ENCODE results near the gene ATRNL1.

Gene ATRNL1

DNA sequence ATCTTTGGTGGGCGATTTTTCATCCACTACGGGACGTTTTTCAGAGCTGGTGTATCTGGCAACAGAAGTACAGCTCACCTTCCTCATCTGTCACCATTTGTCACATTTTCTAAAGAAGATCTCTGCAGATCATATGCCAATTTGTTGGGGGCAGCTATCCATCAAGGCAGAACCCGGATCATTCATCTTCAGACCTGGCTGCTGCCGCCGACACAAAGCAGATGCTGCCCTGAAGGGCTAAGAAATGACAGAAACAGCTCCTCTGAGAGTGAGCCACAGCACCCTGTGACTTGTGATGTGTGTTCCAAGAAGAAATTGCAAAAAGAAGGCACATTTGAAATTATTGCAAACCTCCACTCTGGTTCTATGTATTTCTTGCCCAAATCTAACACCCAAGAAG is 888.9 kb downstream of the ATRNL1 start:
- no peak for DNase-seq (ENCODE audit: low read depth)

- DNase-seq (ENCODE audit: low read depth), result no peak
Observed at GRCh38 chr10:115982526-115982925, 889.4 kb downstream of the ATRNL1 start.

DNA sequence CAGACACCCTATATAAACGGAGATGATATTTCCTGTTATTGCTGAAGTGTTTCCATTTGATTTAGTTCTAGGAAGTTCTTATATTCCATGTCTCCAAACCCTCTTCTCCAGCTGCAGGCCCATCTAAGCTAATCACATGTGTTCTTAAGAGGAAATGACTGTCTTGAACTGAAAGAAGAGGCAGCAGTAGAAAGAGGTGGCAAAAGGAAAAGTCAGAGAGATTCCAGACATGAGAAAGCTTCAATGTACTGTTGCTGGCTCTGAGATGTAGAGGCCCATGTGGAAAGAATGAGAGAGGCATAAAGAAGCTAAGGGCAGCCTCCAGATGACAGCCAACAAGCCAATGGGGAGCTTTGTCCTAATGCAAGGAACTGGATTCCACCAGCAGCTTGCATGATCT is 892.6 kb downstream of the ATRNL1 start:
- DNase-seq (ENCODE audit: low read depth), result no peak

- no peak for DNase-seq (ENCODE audit: low read depth)
Observed at GRCh38 chr10:115988380-115988779, 895.2 kb downstream of the ATRNL1 start.

DNA sequence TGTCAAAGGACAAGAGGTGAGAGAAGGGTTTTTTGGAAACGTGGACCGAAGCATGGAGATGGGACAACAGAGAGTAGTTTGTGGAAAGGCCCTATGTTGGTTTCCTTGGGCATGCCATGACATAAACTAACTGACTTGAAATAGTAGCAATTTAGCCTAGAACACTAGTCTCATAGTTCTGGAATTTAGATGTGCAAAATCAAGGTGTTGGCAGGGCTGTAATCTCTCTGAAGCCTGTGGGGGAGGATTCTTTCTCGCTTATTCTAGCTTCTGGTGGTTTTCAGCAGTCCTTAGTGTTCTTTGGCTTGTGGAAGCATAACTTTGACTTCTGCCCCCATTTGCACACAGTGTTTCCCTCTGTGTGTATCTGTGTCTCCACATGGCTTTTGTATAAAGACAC is 896.5 kb downstream of the ATRNL1 start:
- no peak for DNase-seq (ENCODE audit: low read depth)

GRCh38 chr10:115992236-115992986 is 899.2 kb downstream of the ATRNL1 start:
- no peak for DNase-seq (ENCODE audit: low read depth)

DNA sequence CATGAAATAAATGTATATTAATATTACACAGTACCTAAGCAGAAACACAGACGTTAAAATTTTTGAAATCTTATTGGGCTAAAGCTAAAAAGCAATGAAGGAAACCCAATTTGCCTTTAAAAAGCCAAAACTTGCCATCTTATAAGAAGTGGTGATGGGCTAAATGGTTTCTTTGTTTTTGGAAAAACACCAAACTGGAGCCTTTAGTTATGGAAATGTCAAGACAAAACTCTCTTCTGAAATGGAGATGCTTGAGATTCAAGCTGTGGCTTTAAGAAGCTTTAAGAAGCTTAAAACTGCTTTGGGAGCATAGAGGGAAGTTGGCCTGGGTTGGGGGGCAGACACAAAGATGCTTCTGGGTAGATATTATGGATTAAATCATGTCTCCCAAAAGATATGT is 902.9 kb downstream of the ATRNL1 start:
- DNase-seq (ENCODE audit: low read depth), result no peak

- DNase-seq (ENCODE audit: low read depth), result no peak
Observed at GRCh38 chr10:115998301-115998700, 905.1 kb downstream of the ATRNL1 start.

Measured in stimulated activated CD8-positive, alpha-beta memory T cell treated with anti-CD3 and anti-CD28 coated beads, Interleukin-12 subunit alpha, Interleukin-12 subunit beta, amount 100 ng/mL, for 1 hour (primary cell).